OCI-LY1 (cell line): ENCODE results near the gene HNRNPL.

Experiments
- H2AFZ ChIP-seq: fragments of 200-600 bp; sonication (generic), shearing (Covaris generic); 2 replicates; pipeline ENCODE4 v1.6.0; 2014; ENCODE audit warnings: antibody characterized with exemption, mild to moderate bottlenecking, low read length
- H3F3A ChIP-seq: fragments of 200-600 bp; sonication (generic), shearing (Covaris generic); 2 replicates; pipeline ENCODE4 v1.6.0; 2014; ENCODE audit warnings: mild to moderate bottlenecking, antibody characterized with exemption, low read length, moderate library complexity; ENCODE audit not compliant: insufficient read depth
- H3K27ac ChIP-seq: fragments of 200-600 bp; sonication (generic); 2 replicates; pipeline ENCODE4 v1.5.1; 2014; ENCODE audit warnings: low read length, mixed run types, mild to moderate bottlenecking, low read depth; ENCODE audit not compliant: poor library complexity, severe bottlenecking
- H3K27me3 ChIP-seq: fragments of 200-600 bp; sonication (generic); 2 replicates; pipeline ENCODE4 v1.6.0; 2014; ENCODE audit warnings: antibody characterized with exemption, mild to moderate bottlenecking, low read length, moderate library complexity; ENCODE audit not compliant: insufficient read depth
- H3K36me3 ChIP-seq: fragments of 200-600 bp; sonication (generic); 2 replicates; pipeline ENCODE4 v1.6.1; 2014; ENCODE audit warnings: mild to moderate bottlenecking, antibody characterized with exemption, low read length, moderate library complexity, mixed read lengths; ENCODE audit not compliant: insufficient read depth
- H3K4me1 ChIP-seq: fragments of 200-600 bp; sonication (generic); 2 replicates; pipeline ENCODE4 v1.5.1; 2014; ENCODE audit warnings: mild to moderate bottlenecking, low read length, moderate library complexity; ENCODE audit not compliant: insufficient read depth, severe bottlenecking
- H3K4me2 ChIP-seq: fragments of 200-600 bp; sonication (generic), shearing (Covaris generic); 2 replicates; pipeline ENCODE4 v1.6.1; 2014; ENCODE audit warnings: low read length
- H3K4me3 ChIP-seq: fragments of 200-600 bp; sonication (generic); 2 replicates; pipeline ENCODE4 v1.5.1; 2014; ENCODE audit warnings: low read length, low read depth, mild to moderate bottlenecking, mixed read lengths; ENCODE audit not compliant: poor library complexity, severe bottlenecking
- H3K79me2 ChIP-seq: fragments of 200-600 bp; shearing (Covaris generic); 2 replicates; pipeline ENCODE4 v1.6.1; 2016; ENCODE audit warnings: mixed run types, low read length, mixed read lengths; ENCODE audit not compliant: insufficient read depth
- H3K9ac ChIP-seq: fragments of 200-600 bp; sonication (generic), shearing (Covaris generic); 2 replicates; pipeline ENCODE4 v1.6.1; 2014; ENCODE audit warnings: mild to moderate bottlenecking, low read length, mixed read lengths
- H3K9me2 ChIP-seq: fragments of 200-600 bp; sonication (generic), shearing (Covaris generic); 2 replicates; pipeline ENCODE4 v1.6.1; 2014; ENCODE audit warnings: low read depth, mild to moderate bottlenecking, low read length, mixed read lengths
- H3K9me3 ChIP-seq: fragments of 200-600 bp; shearing (Covaris generic); 2 replicates; pipeline ENCODE4 v1.6.1; 2014; ENCODE audit warnings: low read length, mixed read lengths
- H4K20me1 ChIP-seq: fragments of 200-600 bp; sonication (generic), shearing (Covaris generic); 2 replicates; pipeline ENCODE4 v1.6.0; 2016; ENCODE audit warnings: mild to moderate bottlenecking, low read length; ENCODE audit not compliant: insufficient read depth
- CTCF ChIP-seq: fragments of 200-600 bp; sonication (generic), shearing (Covaris generic); IDR thresholded peaks from 2 replicates; pipeline ENCODE4 v1.5.1; 2017; ENCODE audit warnings: mild to moderate bottlenecking, antibody characterized with exemption, low read length, moderate library complexity, mixed read lengths
- EZH2 ChIP-seq: fragments of 200-600 bp; sonication (generic), shearing (Covaris generic); IDR thresholded peaks from 2 replicates; pipeline ENCODE4 v1.8.0; 2017; ENCODE audit warnings: borderline replicate concordance, mixed run types, mild to moderate bottlenecking, antibody characterized with exemption, low read length, moderate library complexity, mixed read lengths

The HNRNPL gene

GRCh38 chr19:38846097-38846496, 3.7 kb downstream of the HNRNPL start:
- H3K9ac ChIP-seq: no peak overlapping the region
- H3F3A ChIP-seq: no peaks in the 10 kb centered on the region; the same call in 1 of the 2 replicates
- peaks cover 80% of the 10 kb centered on the region for H3K36me3 ChIP-seq
- H3K27ac ChIP-seq: no peak overlapping the region
- H3K27me3 ChIP-seq: no peaks in the 10 kb centered on the region
- H3K79me2 ChIP-seq: peaks cover 24% of the 10 kb centered on the region
- no peak overlapping the region for H3K4me3 ChIP-seq
- TF ChIP-seq CTCF (no peak), EZH2 (no peak)
- H4K20me1 ChIP-seq: peaks cover 3% of the 10 kb centered on the region; the same call in 1 of the 2 replicates
- no peaks in the 10 kb centered on the region for H3K9me3 ChIP-seq
- peaks cover 29% of the 10 kb centered on the region for H3K4me1 ChIP-seq
- no peak overlapping the region for H2AFZ ChIP-seq
- no peaks in the 10 kb centered on the region for H3K9me2 ChIP-seq
- no peak overlapping the region for H3K4me2 ChIP-seq

- Histone ChIP-seq H3K27ac (no peak overlapping the region), H3K4me1 (peaks cover 25% of the 10 kb centered on the region), H3K36me3 (peaks cover 86% of the 10 kb centered on the region), H3K9ac (no peak overlapping the region), H3K79me2 (peaks cover 24% of the 10 kb centered on the region), H2AFZ (no peak overlapping the region), H3K4me2 (no peak overlapping the region), H3F3A (no peaks in the 10 kb centered on the region; the same call in 1 of the 2 replicates), H3K4me3 (no peak overlapping the region), H3K9me3 (no peaks in the 10 kb centered on the region), H3K9me2 (no peaks in the 10 kb centered on the region), H4K20me1 (peaks cover 3% of the 10 kb centered on the region; the same call in 1 of the 2 replicates), H3K27me3 (no peaks in the 10 kb centered on the region)
- TF ChIP-seq EZH2 (no peak), CTCF (no peak)
Observed at GRCh38 chr19:38845374-38846024, 4.3 kb downstream of the HNRNPL start.

GRCh38 chr19:38844093-38844686, 5.6 kb downstream of the HNRNPL start:
- Histone ChIP-seq H3K4me1 (peaks cover 25% of the 10 kb centered on the region), H2AFZ (no peak overlapping the region), H3K9me3 (no peaks in the 10 kb centered on the region), H3K36me3 (peaks cover 99% of the 10 kb centered on the region), H4K20me1 (peaks cover 3% of the 10 kb centered on the region; the same call in 1 of the 2 replicates), H3F3A (no peaks in the 10 kb centered on the region; the same call in 1 of the 2 replicates), H3K79me2 (peaks cover 24% of the 10 kb centered on the region), H3K4me3 (no peak overlapping the region), H3K4me2 (no peak overlapping the region), H3K27me3 (no peaks in the 10 kb centered on the region), H3K27ac (no peak overlapping the region), H3K9me2 (no peaks in the 10 kb centered on the region), H3K9ac (no peak overlapping the region)
- TF ChIP-seq CTCF (no peak), EZH2 (no peak)
